Endothelial cell (in vitro differentiated cells): ENCODE measurements around the gene ARAF. TPM values are rescaled to one million over a fixed set of nuclear protein-coding genes. Genes with fewer than 3 reads are reported as not detected.

Source experiments
- DNase-seq: peaks from one replicate; pipeline ENCODE4 v3.0.0; 2021; ENCODE audit warnings: low spot score
- H3K27ac Mint-ChIP-seq: one replicate; pipeline ENCODE4 v1.8.0; 2021; ENCODE audit warnings: mixed read lengths, inconsistent platforms; ENCODE audit not compliant: unreplicated experiment
- H3K27me3 Mint-ChIP-seq: one replicate; pipeline ENCODE4 v1.8.0; 2021; ENCODE audit warnings: mild to moderate bottlenecking, moderate library complexity, mixed read lengths, inconsistent platforms; ENCODE audit not compliant: unreplicated experiment
- H3K36me3 Mint-ChIP-seq: one replicate; pipeline ENCODE4 v1.8.0; 2021; ENCODE audit warnings: mild to moderate bottlenecking, low read depth, mixed read lengths, inconsistent platforms; ENCODE audit not compliant: unreplicated experiment
- H3K4me1 Mint-ChIP-seq: one replicate; pipeline ENCODE4 v1.8.0; 2021; ENCODE audit warnings: mild to moderate bottlenecking, mixed read lengths, inconsistent platforms; ENCODE audit not compliant: unreplicated experiment
- H3K4me3 Mint-ChIP-seq: one replicate; pipeline ENCODE4 v1.8.0; 2021; ENCODE audit warnings: mild to moderate bottlenecking, mixed read lengths, inconsistent platforms; ENCODE audit not compliant: unreplicated experiment
- H3K9me3 Mint-ChIP-seq: one replicate; pipeline ENCODE4 v1.8.0; 2021; ENCODE audit warnings: mixed read lengths, inconsistent platforms; ENCODE audit not compliant: unreplicated experiment
- total RNA-seq: library from RNA; stranded (reverse); fragmentation: NEBNext Ultra II Directional; extraction: Animal tissue kit (Norgen Biotek cat#: 25700); gene quantifications from one replicate; pipeline ENCODE4 v1.2.1, GENCODE V29; 2021; ENCODE audit not compliant: unreplicated experiment
- TF ChIP-seq, protein P1 (sequence below): fragments of 200-600 bp; sonication (generic); IDR thresholded peaks from one replicate; pipeline ENCODE4 v1.5.0; 2021; ENCODE audit warnings: antibody characterized with exemption; ENCODE audit not compliant: unreplicated experiment

ARAF gene
- total RNA-seq, 1 donor from 2014 or later = 49.4 TPM

DNA sequence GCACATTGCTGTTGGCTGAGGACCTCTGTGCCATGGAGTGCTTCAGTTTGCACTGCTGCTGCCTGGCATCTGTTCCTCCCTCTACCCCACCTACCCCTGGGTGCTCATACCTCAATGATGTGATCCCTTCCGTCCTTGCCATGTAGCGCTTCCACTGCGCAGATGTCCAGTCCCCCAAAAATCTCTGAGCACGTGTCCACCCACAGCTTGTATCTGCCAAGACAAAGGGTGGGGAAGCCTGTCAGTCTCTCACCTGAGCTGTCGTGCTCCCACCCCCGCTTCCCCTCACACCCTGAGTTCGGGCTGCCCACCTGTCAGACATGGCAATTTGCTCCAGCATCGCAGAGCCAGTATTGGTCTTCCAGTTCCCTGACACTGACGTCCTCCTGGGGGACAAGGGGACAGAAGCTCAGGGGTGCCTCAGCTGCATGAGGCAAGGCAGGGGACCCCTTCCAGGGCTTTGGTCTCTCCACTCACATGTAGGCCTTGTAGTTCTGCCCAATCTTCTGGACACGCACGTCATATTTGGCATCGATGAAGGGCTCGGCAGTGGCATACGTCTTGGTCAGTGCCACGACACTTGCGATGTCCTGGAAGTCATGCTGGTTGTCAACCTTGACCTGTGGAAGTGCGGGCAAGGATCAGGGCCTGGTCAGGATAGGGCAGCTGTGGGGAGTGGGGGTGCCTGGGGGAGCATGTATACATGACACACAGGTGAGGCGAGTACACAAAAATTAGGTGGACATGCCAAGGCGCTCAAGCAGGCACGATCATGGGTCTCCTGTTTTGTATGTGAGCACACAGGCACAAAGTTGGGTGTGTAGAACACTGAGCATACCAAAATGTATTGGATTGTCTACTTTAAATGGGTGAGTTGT is 15.3 kb downstream of the ARAF start:
- no peak for DNase-seq
- Mint-ChIP-seq H3K27me3 (peaks cover 14% of the 10 kb centered on the region), H3K4me3 (no peak overlapping the region), H3K4me1 (peaks cover 12% of the 10 kb centered on the region), H3K9me3 (no peaks in the 10 kb centered on the region), H3K27ac (no peak overlapping the region), H3K36me3 (peaks cover 8% of the 10 kb centered on the region)
- TF ChIP-seq, protein P1, sequence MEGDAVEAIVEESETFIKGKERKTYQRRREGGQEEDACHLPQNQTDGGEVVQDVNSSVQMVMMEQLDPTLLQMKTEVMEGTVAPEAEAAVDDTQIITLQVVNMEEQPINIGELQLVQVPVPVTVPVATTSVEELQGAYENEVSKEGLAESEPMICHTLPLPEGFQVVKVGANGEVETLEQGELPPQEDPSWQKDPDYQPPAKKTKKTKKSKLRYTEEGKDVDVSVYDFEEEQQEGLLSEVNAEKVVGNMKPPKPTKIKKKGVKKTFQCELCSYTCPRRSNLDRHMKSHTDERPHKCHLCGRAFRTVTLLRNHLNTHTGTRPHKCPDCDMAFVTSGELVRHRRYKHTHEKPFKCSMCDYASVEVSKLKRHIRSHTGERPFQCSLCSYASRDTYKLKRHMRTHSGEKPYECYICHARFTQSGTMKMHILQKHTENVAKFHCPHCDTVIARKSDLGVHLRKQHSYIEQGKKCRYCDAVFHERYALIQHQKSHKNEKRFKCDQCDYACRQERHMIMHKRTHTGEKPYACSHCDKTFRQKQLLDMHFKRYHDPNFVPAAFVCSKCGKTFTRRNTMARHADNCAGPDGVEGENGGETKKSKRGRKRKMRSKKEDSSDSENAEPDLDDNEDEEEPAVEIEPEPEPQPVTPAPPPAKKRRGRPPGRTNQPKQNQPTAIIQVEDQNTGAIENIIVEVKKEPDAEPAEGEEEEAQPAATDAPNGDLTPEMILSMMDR = no peak

DNA sequence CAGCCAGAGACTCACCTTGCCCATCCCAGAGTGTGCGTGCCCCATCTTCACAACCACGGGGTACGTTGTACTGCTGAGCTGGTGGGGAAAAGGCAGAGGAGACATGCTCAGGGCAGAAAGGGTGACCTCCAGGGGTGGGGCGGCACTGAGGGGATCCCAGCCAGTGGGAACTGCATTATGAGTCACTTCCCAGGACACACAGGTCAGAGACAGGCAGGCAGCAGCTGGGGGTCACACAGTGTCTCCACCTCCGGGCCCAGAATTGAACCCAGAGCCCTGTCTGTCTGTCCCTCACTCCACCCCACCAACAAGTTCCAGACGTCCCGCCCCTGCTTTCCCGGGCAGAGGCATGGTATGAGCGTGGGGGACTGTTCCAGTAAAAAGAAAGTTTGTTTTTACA is 16.4 kb downstream of the ARAF start:
- TF ChIP-seq, protein P1 = no peak
- Mint-ChIP-seq H3K27me3 (peaks cover 16% of the 10 kb centered on the region), H3K27ac (no peak overlapping the region), H3K4me3 (no peak overlapping the region), H3K9me3 (no peaks in the 10 kb centered on the region), H3K4me1 (peaks cover 16% of the 10 kb centered on the region), H3K36me3 (peaks cover 4% of the 10 kb centered on the region)
- no peak for DNase-seq

DNA sequence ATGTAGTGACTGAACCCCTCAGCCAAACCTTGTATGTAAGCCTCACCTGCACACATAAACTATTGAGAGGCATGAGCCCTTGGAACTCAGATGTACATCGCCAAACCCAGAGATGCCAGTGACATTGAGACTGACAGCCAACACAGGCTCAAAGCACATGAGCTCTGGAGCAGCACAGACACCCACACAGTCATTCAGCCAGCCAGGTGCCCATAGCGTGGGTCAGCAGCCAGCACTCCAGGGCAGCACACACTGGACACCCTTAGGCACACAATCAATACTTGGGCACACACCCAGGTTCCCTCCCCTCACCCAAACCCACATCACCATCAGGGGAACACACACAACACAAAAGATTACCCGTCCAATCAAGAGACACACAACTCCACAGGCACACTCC is 16.9 kb downstream of the ARAF start:
- H3K27me3 Mint-ChIP-seq = peaks cover 16% of the 10 kb centered on the region
- H3K36me3 Mint-ChIP-seq = peaks cover 4% of the 10 kb centered on the region
- TF ChIP-seq, protein P1 = no peak
- no peak overlapping the region for H3K27ac Mint-ChIP-seq
- H3K9me3 Mint-ChIP-seq = no peaks in the 10 kb centered on the region
- H3K4me3 Mint-ChIP-seq = no peak overlapping the region
- DNase-seq = no peak
- peaks cover 16% of the 10 kb centered on the region for H3K4me1 Mint-ChIP-seq

DNA sequence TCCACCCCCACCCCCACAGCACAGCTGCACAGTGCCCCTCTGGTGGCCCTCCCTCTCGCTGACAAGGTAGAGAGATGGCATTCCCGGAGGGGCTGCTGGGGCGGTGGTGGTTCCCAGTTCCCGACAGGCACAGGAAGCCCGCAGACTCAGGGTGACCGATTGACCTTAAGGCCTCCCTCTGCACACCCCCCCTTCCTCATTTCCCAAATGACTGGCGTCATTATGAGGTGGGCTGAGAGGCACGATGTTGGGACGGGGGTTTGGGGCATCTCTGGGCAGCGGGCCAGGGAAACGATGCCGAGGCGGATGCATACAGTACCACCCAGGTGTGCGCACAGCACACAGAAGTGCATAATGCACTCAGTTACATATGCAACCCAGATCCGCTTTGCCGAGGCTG is 17.7 kb downstream of the ARAF start:
- H3K36me3 Mint-ChIP-seq = peaks cover 2% of the 10 kb centered on the region

DNA sequence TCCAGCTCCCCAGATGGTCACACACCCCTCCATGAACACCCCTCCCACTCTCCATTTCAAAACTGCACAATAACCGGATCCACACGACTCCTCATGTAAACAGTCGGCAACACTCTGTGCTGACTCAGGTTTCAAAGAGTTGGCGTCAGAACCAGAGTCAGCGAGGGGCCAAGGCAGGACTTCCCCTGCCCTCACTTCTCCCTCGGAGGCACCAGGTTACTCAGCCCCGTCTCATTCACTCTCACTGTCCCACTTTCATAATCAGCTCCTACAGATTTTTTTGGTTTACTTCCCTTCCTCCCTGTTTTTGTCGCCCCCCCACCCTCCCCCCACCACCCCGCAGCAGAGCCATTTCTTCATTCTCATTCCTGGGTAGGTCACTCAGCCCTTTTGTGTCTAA is 18.5 kb downstream of the ARAF start:
- DNase-seq = no peak
- no peak overlapping the region for H3K4me3 Mint-ChIP-seq
- H3K9me3 Mint-ChIP-seq = no peaks in the 10 kb centered on the region
- peaks cover 12% of the 10 kb centered on the region for H3K27me3 Mint-ChIP-seq
- peaks cover 15% of the 10 kb centered on the region for H3K4me1 Mint-ChIP-seq
- TF ChIP-seq, protein P1 = no peak
- peaks cover 4% of the 10 kb centered on the region for H3K36me3 Mint-ChIP-seq
- H3K27ac Mint-ChIP-seq = no peak overlapping the region

More for the DNA sequence above, 17.7 kb downstream of the ARAF start:
- peaks cover 12% of the 10 kb centered on the region for H3K4me1 Mint-ChIP-seq
- H3K27ac Mint-ChIP-seq = no peak overlapping the region
- H3K9me3 Mint-ChIP-seq = no peaks in the 10 kb centered on the region
- H3K4me3 Mint-ChIP-seq = no peak overlapping the region
- H3K27me3 Mint-ChIP-seq = peaks cover 10% of the 10 kb centered on the region
- TF ChIP-seq, protein P1 = no peak
- DNase-seq = no peak
